GM23338 (cell line): Measurements from ENCODE around the gene SLF2. TPM values are rescaled to one million over a fixed set of nuclear protein-coding genes. Genes with fewer than 3 reads are reported as not detected.

Experiments
- ATAC-seq: fragments of 200-7000 bp; cut with Tn5 transposase; 3 replicates; pipeline ENCODE4 v1.9.1; 2020
- DNase-seq: peaks from one replicate; pipeline ENCODE4 v3.0.0-alpha.2; 2015; ENCODE audit warnings: low spot score
- H2AFZ ChIP-seq: fragments of 200-600 bp; sonication (generic); 2 replicates; pipeline ENCODE4 v1.8.0; 2016; ENCODE audit warnings: antibody characterized with exemption, mild to moderate bottlenecking, moderate library complexity
- H3F3A ChIP-seq: fragments of 200-600 bp; sonication (generic); replicated peaks from 2 replicates; pipeline ENCODE4 v1.8.0; 2017; ENCODE audit warnings: antibody characterized with exemption, mixed run types, low read depth
- H3K27ac ChIP-seq: fragments of 200-600 bp; sonication (generic); 2 replicates; pipeline ENCODE4 v1.6.1; 2016; ENCODE audit warnings: low read depth
- H3K27me3 ChIP-seq: fragments of 200-600 bp; sonication (generic); 2 replicates; pipeline ENCODE4 v1.8.0; 2016; ENCODE audit warnings: mild to moderate bottlenecking, mixed run types, moderate library complexity; ENCODE audit not compliant: insufficient read depth
- H3K36me3 ChIP-seq: fragments of 200-600 bp; sonication (generic); 2 replicates; pipeline ENCODE4 v1.8.0; 2016; ENCODE audit warnings: mild to moderate bottlenecking; ENCODE audit not compliant: insufficient read depth
- H3K4me1 ChIP-seq: fragments of 200-600 bp; sonication (generic); 2 replicates; pipeline ENCODE4 v1.8.0; 2016; ENCODE audit warnings: mild to moderate bottlenecking, moderate library complexity; ENCODE audit not compliant: insufficient read depth
- H3K4me2 ChIP-seq: fragments of 200-600 bp; sonication (generic); 2 replicates; pipeline ENCODE4 v1.7.1; 2017; ENCODE audit warnings: mixed run types
- H3K4me3 ChIP-seq: fragments of 200-600 bp; sonication (generic); 2 replicates; pipeline ENCODE4 v1.6.1; 2016; ENCODE audit warnings: mixed run types
- H3K79me2 ChIP-seq: fragments of 200-600 bp; sonication (generic); replicated peaks from 2 replicates; pipeline ENCODE4 v1.8.0; 2017; ENCODE audit warnings: mild to moderate bottlenecking; ENCODE audit not compliant: insufficient read depth
- H3K9me2 ChIP-seq: fragments of 200-600 bp; sonication (generic); 2 replicates; pipeline ENCODE4 v1.8.0; 2017; ENCODE audit not compliant: insufficient read depth
- H4K20me1 ChIP-seq: fragments of 200-600 bp; sonication (generic); replicated peaks from 2 replicates; pipeline ENCODE4 v1.8.0; 2017; ENCODE audit warnings: mild to moderate bottlenecking; ENCODE audit not compliant: insufficient read depth
- H3K27ac Mint-ChIP-seq: 2 replicates; pipeline ENCODE4 v1.8.0; 2020; ENCODE audit warnings: inconsistent platforms, mild to moderate bottlenecking, moderate library complexity, mixed read lengths
- H3K27me3 Mint-ChIP-seq: 3 replicates; pipeline ENCODE4 v1.8.0; 2022; ENCODE audit warnings: low read depth, mild to moderate bottlenecking, moderate library complexity, mixed read lengths, inconsistent platforms; ENCODE audit not compliant: insufficient read depth, poor library complexity
- H3K36me3 Mint-ChIP-seq: 3 replicates; pipeline ENCODE4 v1.8.0; 2021; ENCODE audit warnings: low read depth, mild to moderate bottlenecking, inconsistent platforms, moderate library complexity, mixed read lengths
- H3K4me1 Mint-ChIP-seq: 3 replicates; pipeline ENCODE4 v1.8.0; 2020; ENCODE audit warnings: mild to moderate bottlenecking, inconsistent platforms, mixed read lengths
- H3K4me3 Mint-ChIP-seq: 3 replicates; pipeline ENCODE4 v1.8.0; 2021; ENCODE audit warnings: moderate library complexity, mild to moderate bottlenecking, inconsistent platforms, mixed read lengths
- H3K9me3 Mint-ChIP-seq: 3 replicates; pipeline ENCODE4 v1.8.0; 2020; ENCODE audit warnings: moderate library complexity, mild to moderate bottlenecking, inconsistent platforms, mixed read lengths
- CREB1 ChIP-seq: fragments of 250-450 bp; sonication (Bioruptor Pico); IDR thresholded peaks from 2 replicates; pipeline ENCODE4 v1.5.0; 2020; ENCODE audit warnings: low read depth, mild to moderate bottlenecking, moderate library complexity
- EZH2 ChIP-seq: fragments of 200-600 bp; sonication (generic); IDR thresholded peaks from one replicate; pipeline ENCODE4 v1.8.0; 2017; ENCODE audit warnings: antibody characterized with exemption, mild to moderate bottlenecking, low read depth; ENCODE audit not compliant: unreplicated experiment
- EZH2phosphoT487 ChIP-seq: fragments of 200-600 bp; sonication (generic); IDR thresholded peaks from one replicate; pipeline ENCODE4 v1.8.1; 2018; ENCODE audit warnings: antibody characterized with exemption; ENCODE audit not compliant: unreplicated experiment
- NANOG ChIP-seq: IDR thresholded peaks from 2 replicates; pipeline ENCODE4 v1.6.1; 2016; ENCODE audit warnings: antibody characterized with exemption, borderline replicate concordance
- POLR2AphosphoS5 ChIP-seq: IDR thresholded peaks from 2 replicates; pipeline ENCODE4 v1.6.1; 2016; ENCODE audit warnings: antibody characterized with exemption, low read depth
- STAT1 ChIP-seq: IDR thresholded peaks from one replicate; pipeline ENCODE4 v1.6.1; 2016; ENCODE audit warnings: antibody characterized with exemption; ENCODE audit not compliant: unreplicated experiment
- ZNF114 ChIP-seq: fragments of 250-450 bp; sonication (Bioruptor Pico); IDR thresholded peaks from 2 replicates; pipeline ENCODE4 v1.5.0; 2020; ENCODE audit warnings: mild to moderate bottlenecking, moderate library complexity
- long read RNA-seq: library from polyadenylated mRNA; unstranded; transcript quantifications from one replicate; pipeline ENCODE4 v2.0.0, GENCODE V29; 2020; ENCODE audit not compliant: unreplicated experiment
- polyA plus RNA-seq: library from polyadenylated mRNA; unstranded; fragments of >200 nt; fragmentation: Nextera tagmentation; extraction: Ambion mirVana; gene quantifications from 2 replicates; pipeline ENCODE4 v1.2.1, GENCODE V29; 2016
- total RNA-seq: library from RNA; depleted of rRNA; stranded (reverse); fragments of >200 nt; shearing (Covaris generic); gene quantifications from 2 replicates; pipeline ENCODE4 v1.2.3, GENCODE V29; 2014; rRNA removed
- TF ChIP-seq, protein P1 (sequence below): IDR thresholded peaks from 2 replicates; pipeline ENCODE4 v1.6.1; 2016; ENCODE audit warnings: antibody characterized with exemption
- TF ChIP-seq, protein P2 (sequence below): fragments of 250-450 bp; sonication (Bioruptor Pico); IDR thresholded peaks from 2 replicates; pipeline ENCODE4 v1.5.0; 2020; ENCODE audit warnings: mild to moderate bottlenecking, moderate library complexity
- TF ChIP-seq, protein P3 (sequence below), 2 experiments: fragments of 200-600 bp in 1 of 2; sonication (generic) in 1 of 2; conservative IDR thresholded peaks; 2 replicates each; pipeline versions ENCODE4 v1.5.1 to v1.6.1; 2016 to 2017; ENCODE audit warnings: antibody characterized with exemption in 2 of 2, low read depth in 2 of 2, mild to moderate bottlenecking in 2 of 2, moderate library complexity in 1 of 2

SLF2 gene, protein sequence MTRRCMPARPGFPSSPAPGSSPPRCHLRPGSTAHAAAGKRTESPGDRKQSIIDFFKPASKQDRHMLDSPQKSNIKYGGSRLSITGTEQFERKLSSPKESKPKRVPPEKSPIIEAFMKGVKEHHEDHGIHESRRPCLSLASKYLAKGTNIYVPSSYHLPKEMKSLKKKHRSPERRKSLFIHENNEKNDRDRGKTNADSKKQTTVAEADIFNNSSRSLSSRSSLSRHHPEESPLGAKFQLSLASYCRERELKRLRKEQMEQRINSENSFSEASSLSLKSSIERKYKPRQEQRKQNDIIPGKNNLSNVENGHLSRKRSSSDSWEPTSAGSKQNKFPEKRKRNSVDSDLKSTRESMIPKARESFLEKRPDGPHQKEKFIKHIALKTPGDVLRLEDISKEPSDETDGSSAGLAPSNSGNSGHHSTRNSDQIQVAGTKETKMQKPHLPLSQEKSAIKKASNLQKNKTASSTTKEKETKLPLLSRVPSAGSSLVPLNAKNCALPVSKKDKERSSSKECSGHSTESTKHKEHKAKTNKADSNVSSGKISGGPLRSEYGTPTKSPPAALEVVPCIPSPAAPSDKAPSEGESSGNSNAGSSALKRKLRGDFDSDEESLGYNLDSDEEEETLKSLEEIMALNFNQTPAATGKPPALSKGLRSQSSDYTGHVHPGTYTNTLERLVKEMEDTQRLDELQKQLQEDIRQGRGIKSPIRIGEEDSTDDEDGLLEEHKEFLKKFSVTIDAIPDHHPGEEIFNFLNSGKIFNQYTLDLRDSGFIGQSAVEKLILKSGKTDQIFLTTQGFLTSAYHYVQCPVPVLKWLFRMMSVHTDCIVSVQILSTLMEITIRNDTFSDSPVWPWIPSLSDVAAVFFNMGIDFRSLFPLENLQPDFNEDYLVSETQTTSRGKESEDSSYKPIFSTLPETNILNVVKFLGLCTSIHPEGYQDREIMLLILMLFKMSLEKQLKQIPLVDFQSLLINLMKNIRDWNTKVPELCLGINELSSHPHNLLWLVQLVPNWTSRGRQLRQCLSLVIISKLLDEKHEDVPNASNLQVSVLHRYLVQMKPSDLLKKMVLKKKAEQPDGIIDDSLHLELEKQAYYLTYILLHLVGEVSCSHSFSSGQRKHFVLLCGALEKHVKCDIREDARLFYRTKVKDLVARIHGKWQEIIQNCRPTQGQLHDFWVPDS
- 12.1 and 22.1 TPM in 2 replicates for total RNA-seq
- 11.3 and 13.6 TPM in 2 replicates for polyA plus RNA-seq
- long read RNA-seq, partial matches to known transcripts, result 12 of 15 reads
- long read RNA-seq, other reads (novel, unspliced or antisense), result 2 of 15 reads

DNA sequence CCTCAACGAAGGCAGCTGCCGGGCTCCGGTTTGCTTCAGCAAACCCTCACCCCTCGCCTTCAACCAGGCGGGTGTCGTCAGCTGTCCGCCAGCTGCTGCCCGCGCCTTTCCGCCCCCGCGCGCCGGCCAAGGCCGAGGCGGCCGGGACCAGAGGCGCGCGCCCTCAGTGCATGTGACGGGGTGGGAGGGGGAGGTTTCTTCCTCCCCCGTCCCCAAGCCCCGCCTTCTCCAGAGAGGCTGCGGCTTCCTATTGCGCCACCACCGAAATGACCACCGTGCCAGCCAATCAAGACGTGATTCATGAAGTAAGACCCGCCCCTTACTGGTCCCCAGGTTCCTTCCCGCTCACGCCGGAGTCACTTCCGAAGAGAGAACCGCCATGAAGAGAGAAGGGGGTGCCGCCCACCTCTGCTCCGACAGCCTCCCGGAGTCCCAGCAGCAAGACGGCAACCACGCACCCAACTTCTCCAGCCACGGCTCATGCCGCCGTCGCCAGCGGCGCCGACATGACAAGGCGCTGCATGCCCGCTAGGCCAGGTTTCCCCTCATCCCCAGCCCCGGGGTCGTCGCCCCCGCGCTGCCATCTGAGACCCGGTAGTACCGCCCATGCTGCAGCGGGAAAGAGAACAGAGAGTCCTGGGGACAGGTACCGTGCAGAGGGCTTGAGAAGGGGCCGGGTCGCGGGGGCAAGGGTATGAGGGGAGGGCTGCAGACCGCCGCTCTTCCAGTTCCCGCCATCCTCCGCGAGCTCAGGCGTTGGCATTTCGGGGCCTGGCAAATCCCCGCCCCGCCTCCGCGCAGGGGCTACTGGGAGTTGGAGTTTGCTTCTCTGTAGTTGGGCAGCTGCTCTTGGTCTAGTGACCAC, at the start of gene SLF2:
Gene SLF2 (plus strand): TSS at position 359 of the 865 bp plus-strand sequence. CDS start 148 bp downstream, at position 507.
- Mint-ChIP-seq H3K9me3 (no peaks in the 10 kb centered on the region), H3K4me1 (peaks cover 22% of the 10 kb centered on the region), H3K4me3 (peak within 1 kb of the TSS; percentile 99), H3K27me3 (peaks cover 10% of the 10 kb centered on the region), H3K27ac (peak within 1 kb of the TSS; percentile 98), H3K36me3 (peaks cover 11% of the 10 kb centered on the region; the same call in 1 of the 3 replicates)
- ATAC-seq, result peak; percentile 94
- Histone ChIP-seq H3K4me2 (peak within 1 kb of the TSS; percentile 83), H3F3A (no peaks in the 10 kb centered on the region; the same call in 1 of the 2 replicates), H3K9me2 (no peaks in the 10 kb centered on the region), H2AFZ (peak within 1 kb of the TSS; percentile 94), H3K4me1 (peaks cover 28% of the 10 kb centered on the region), H3K27me3 (no peaks in the 10 kb centered on the region; the same call in 1 of the 2 replicates), H3K27ac (peak within 1 kb of the TSS; percentile 82), H3K36me3 (peaks cover 7% of the 10 kb centered on the region; the same call in 1 of the 2 replicates), H3K79me2 (peaks cover 26% of the 10 kb centered on the region), H4K20me1 (peaks cover 13% of the 10 kb centered on the region), H3K4me3 (peak within 1 kb of the TSS; percentile 94)
- TF ChIP-seq NANOG (no peak), EZH2phosphoT487 (no peak), STAT1 (no peak), ZNF114 (CRISPR knock-in tag) (no peak), POLR2AphosphoS5 (peak; percentile 92), CREB1 (CRISPR knock-in tag) (peak; percentile 73), EZH2 (no peak)
- TF ChIP-seq, protein P1, sequence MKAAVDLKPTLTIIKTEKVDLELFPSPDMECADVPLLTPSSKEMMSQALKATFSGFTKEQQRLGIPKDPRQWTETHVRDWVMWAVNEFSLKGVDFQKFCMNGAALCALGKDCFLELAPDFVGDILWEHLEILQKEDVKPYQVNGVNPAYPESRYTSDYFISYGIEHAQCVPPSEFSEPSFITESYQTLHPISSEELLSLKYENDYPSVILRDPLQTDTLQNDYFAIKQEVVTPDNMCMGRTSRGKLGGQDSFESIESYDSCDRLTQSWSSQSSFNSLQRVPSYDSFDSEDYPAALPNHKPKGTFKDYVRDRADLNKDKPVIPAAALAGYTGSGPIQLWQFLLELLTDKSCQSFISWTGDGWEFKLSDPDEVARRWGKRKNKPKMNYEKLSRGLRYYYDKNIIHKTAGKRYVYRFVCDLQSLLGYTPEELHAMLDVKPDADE, result peak; percentile 65; the same call in 1 of the 2 replicates
- TF ChIP-seq, protein P2, sequence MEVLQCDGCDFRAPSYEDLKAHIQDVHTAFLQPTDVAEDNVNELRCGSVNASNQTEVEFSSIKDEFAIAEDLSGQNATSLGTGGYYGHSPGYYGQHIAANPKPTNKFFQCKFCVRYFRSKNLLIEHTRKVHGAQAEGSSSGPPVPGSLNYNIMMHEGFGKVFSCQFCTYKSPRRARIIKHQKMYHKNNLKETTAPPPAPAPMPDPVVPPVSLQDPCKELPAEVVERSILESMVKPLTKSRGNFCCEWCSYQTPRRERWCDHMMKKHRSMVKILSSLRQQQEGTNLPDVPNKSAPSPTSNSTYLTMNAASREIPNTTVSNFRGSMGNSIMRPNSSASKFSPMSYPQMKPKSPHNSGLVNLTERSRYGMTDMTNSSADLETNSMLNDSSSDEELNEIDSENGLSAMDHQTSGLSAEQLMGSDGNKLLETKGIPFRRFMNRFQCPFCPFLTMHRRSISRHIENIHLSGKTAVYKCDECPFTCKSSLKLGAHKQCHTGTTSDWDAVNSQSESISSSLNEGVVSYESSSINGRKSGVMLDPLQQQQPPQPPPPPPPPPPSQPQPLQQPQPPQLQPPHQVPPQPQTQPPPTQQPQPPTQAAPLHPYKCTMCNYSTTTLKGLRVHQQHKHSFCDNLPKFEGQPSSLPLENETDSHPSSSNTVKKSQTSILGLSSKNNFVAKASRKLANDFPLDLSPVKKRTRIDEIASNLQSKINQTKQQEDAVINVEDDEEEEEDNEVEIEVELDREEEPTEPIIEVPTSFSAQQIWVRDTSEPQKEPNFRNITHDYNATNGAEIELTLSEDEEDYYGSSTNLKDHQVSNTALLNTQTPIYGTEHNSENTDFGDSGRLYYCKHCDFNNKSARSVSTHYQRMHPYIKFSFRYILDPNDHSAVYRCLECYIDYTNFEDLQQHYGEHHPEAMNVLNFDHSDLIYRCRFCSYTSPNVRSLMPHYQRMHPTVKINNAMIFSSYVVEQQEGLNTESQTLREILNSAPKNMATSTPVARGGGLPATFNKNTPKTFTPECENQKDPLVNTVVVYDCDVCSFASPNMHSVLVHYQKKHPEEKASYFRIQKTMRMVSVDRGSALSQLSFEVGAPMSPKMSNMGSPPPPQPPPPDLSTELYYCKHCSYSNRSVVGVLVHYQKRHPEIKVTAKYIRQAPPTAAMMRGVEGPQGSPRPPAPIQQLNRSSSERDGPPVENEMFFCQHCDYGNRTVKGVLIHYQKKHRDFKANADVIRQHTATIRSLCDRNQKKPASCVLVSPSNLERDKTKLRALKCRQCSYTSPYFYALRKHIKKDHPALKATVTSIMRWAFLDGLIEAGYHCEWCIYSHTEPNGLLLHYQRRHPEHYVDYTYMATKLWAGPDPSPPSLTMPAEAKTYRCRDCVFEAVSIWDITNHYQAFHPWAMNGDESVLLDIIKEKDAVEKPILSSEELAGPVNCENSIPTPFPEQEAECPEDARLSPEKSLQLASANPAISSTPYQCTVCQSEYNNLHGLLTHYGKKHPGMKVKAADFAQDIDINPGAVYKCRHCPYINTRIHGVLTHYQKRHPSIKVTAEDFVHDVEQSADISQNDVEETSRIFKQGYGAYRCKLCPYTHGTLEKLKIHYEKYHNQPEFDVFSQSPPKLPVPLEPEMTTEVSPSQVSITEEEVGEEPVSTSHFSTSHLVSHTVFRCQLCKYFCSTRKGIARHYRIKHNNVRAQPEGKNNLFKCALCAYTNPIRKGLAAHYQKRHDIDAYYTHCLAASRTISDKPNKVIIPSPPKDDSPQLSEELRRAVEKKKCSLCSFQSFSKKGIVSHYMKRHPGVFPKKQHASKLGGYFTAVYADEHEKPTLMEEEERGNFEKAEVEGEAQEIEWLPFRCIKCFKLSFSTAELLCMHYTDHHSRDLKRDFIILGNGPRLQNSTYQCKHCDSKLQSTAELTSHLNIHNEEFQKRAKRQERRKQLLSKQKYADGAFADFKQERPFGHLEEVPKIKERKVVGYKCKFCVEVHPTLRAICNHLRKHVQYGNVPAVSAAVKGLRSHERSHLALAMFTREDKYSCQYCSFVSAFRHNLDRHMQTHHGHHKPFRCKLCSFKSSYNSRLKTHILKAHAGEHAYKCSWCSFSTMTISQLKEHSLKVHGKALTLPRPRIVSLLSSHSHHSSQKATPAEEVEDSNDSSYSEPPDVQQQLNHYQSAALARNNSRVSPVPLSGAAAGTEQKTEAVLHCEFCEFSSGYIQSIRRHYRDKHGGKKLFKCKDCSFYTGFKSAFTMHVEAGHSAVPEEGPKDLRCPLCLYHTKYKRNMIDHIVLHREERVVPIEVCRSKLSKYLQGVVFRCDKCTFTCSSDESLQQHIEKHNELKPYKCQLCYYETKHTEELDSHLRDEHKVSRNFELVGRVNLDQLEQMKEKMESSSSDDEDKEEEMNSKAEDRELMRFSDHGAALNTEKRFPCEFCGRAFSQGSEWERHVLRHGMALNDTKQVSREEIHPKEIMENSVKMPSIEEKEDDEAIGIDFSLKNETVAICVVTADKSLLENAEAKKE (CRISPR knock-in tag), result no peak
- TF ChIP-seq, protein P3, sequence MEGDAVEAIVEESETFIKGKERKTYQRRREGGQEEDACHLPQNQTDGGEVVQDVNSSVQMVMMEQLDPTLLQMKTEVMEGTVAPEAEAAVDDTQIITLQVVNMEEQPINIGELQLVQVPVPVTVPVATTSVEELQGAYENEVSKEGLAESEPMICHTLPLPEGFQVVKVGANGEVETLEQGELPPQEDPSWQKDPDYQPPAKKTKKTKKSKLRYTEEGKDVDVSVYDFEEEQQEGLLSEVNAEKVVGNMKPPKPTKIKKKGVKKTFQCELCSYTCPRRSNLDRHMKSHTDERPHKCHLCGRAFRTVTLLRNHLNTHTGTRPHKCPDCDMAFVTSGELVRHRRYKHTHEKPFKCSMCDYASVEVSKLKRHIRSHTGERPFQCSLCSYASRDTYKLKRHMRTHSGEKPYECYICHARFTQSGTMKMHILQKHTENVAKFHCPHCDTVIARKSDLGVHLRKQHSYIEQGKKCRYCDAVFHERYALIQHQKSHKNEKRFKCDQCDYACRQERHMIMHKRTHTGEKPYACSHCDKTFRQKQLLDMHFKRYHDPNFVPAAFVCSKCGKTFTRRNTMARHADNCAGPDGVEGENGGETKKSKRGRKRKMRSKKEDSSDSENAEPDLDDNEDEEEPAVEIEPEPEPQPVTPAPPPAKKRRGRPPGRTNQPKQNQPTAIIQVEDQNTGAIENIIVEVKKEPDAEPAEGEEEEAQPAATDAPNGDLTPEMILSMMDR (conservative IDR thresholded peaks at IDR 0.05; ENCODE audit: low read depth in 2 of 2), result no peak
- DNase-seq, result peak; percentile 99
